ENCODE results near the gene WNT9B. TPM values are rescaled to one million over a fixed set of nuclear protein-coding genes. Genes with fewer than 3 reads are reported as not detected.
A peak's percentile ranks its signal among the peaks of the same experiment; 100 is the strongest.

Gene WNT9B
- total and polyA plus RNA-seq, 2 of the 13 experiments (the other 11 are each of a cell fraction or from before 2014, with no cell fraction given): not detected

GRCh38 chr17:46832945-46833839 is 18.2 kb upstream of the WNT9B start (continued):
- TF ChIP-seq MNT (IDR thresholded peaks at IDR 0.05) (no peak), ZFY (CRISPR knock-in tag; IDR thresholded peaks at IDR 0.05) (peak; percentile 43), ZBTB21 (CRISPR knock-in tag; IDR thresholded peaks at IDR 0.05) (peak; percentile 96), ZHX2 (IDR thresholded peaks at IDR 0.05; ENCODE audit: low read depth) (peak; percentile 62; the same call in 1 of the 2 replicates), ZHX2 (CRISPR knock-in tag; IDR thresholded peaks at IDR 0.05; ENCODE audit: borderline replicate concordance) (no peak), FOXA3 (CRISPR knock-in tag; IDR thresholded peaks at IDR 0.05) (peak; percentile 92), TP53 (CRISPR knock-in tag; conservative IDR thresholded peaks at IDR 0.05) (no peak), ZBTB43 (CRISPR knock-in tag; conservative IDR thresholded peaks at IDR 0.05) (0 out of 2 replicates have a peak, but pooled peaks have one; percentile 29), KDM5B (CRISPR knock-in tag; IDR thresholded peaks at IDR 0.05; ENCODE audit: borderline replicate concordance) (0 out of 2 replicates have a peak, but pooled peaks have one; percentile 27), ARID4A (CRISPR knock-in tag; IDR thresholded peaks at IDR 0.05; ENCODE audit: borderline replicate concordance) (0 out of 2 replicates have a peak, but pooled peaks have one; percentile 29), ZFP62 (CRISPR knock-in tag; IDR thresholded peaks at IDR 0.05) (no peak), HDAC2 (CRISPR knock-in tag; IDR thresholded peaks at IDR 0.05) (peak; percentile 25; the same call in 1 of the 2 replicates), FOXO1 (CRISPR knock-in tag; IDR thresholded peaks at IDR 0.05) (peak; percentile 64), ZNF788 (CRISPR knock-in tag; IDR thresholded peaks at IDR 0.05; ENCODE audit: borderline replicate concordance) (peak; percentile 27; the same call in 1 of the 2 replicates), ZNF891 (CRISPR knock-in tag; IDR thresholded peaks at IDR 0.05) (0 out of 2 replicates have a peak, but pooled peaks have one; percentile 13)
